PFSK-1 (cell line): Measurements from ENCODE around the gene PGS1. TPM values are rescaled to one million over a fixed set of nuclear protein-coding genes. Genes with fewer than 3 reads are reported as not detected.

ENCODE experiments used
- FOXP2 ChIP-seq: optimal IDR thresholded peaks from 2 replicates; pipeline ENCODE3; 2011; ENCODE audit warnings: borderline replicate concordance, control low read depth, inconsistent platforms; ENCODE audit not compliant: insufficient read depth; ENCODE audit errors: extremely low read length, extremely low read depth
- POLR2AphosphoS5 ChIP-seq: IDR thresholded peaks from 2 replicates; pipeline ENCODE4 v1.6.1; 2012; ENCODE audit warnings: low read depth, mild to moderate bottlenecking, control low read depth, low read length, moderate library complexity
- REST ChIP-seq, 2 experiments: IDR thresholded peaks; 2 replicates each; pipeline versions ENCODE4 v1.6.1 to v1.8.0; 2011 to 2012; ENCODE audit warnings: low read depth in 2 of 2, low read length in 2 of 2, control low read depth in 1 of 2, inconsistent platforms in 1 of 2, mild to moderate bottlenecking in 1 of 2, moderate library complexity in 1 of 2; ENCODE audit not compliant: insufficient read depth in 1 of 2
- SIN3A ChIP-seq: IDR thresholded peaks from 2 replicates; pipeline ENCODE4 v1.6.1; 2012; ENCODE audit warnings: mild to moderate bottlenecking, low read length, moderate library complexity, borderline replicate concordance; ENCODE audit not compliant: insufficient read depth
- TAF1 ChIP-seq: IDR thresholded peaks from 2 replicates; pipeline ENCODE4 v1.6.1; 2012; ENCODE audit warnings: low read length, control low read depth, borderline replicate concordance; ENCODE audit not compliant: insufficient read depth
- polyA plus RNA-seq: library from polyadenylated mRNA; unstranded; fragments of >200 nt; gene quantifications from one replicate; pipeline ENCODE4 v1.2.1, GENCODE V29; 2012; ENCODE audit warnings: low read depth, missing spikeins; ENCODE audit not compliant: insufficient read length

PGS1 gene
- polyA plus RNA-seq: 53.3 TPM

- TF ChIP-seq FOXP2 (peak; percentile 95), REST (IDR thresholded peaks at IDR 0.05; ENCODE audit: insufficient read depth in 1 of 2, low read depth in 2 of 2, low read length in 2 of 2) (0 out of 4 replicates have a peak, but pooled peaks of 1 of the 2 experiments have one; percentile 11), POLR2AphosphoS5 (peak; percentile 81), TAF1 (peak; percentile 84; the same call in 1 of the 2 replicates), SIN3A (peak; percentile 74)
Measured at GRCh38 chr17:78378225-78379130, at the start of gene PGS1. Gene PGS1 (plus strand): TSS chr17:78378649. CDS start chr17:78378666, 17 bp downstream.

- TF ChIP-seq REST (IDR thresholded peaks at IDR 0.05; ENCODE audit: insufficient read depth in 1 of 2, low read depth in 2 of 2, low read length in 2 of 2): no peak
- TF ChIP-seq FOXP2: no peak
- no peak for TF ChIP-seq TAF1
- TF ChIP-seq POLR2AphosphoS5: no peak
- TF ChIP-seq SIN3A: no peak
Measured at GRCh38 chr17:78329263-78330059, 49.0 kb upstream of the PGS1 start.

GRCh38 chr17:78330570-78331224 is 47.8 kb upstream of the PGS1 start:
- peak; percentile 64 for TF ChIP-seq FOXP2
- TF ChIP-seq REST (IDR thresholded peaks at IDR 0.05; ENCODE audit: insufficient read depth in 1 of 2, low read depth in 2 of 2, low read length in 2 of 2): no peak

- TF ChIP-seq POLR2AphosphoS5: no peak
- no peak for TF ChIP-seq SIN3A
- no peak for TF ChIP-seq REST (IDR thresholded peaks at IDR 0.05; ENCODE audit: insufficient read depth in 1 of 2, low read depth in 2 of 2, low read length in 2 of 2)
- TF ChIP-seq FOXP2: no peak
- TF ChIP-seq TAF1: no peak
Measured at GRCh38 chr17:78332991-78333390, 45.5 kb upstream of the PGS1 start.
